ENCODE data around the gene ACTG1. TPM values are rescaled to one million over a fixed set of nuclear protein-coding genes. Genes with fewer than 3 reads are reported as not detected.
A peak's percentile ranks its signal among the peaks of the same experiment; 100 is the strongest.

Gene ACTG1
- total RNA-seq, 1 experiment from 2014 or later, result 6,819 TPM

- in situ Hi-C loops (cut with HindIII; ENCODE audit: low sequenced_read_pairs), result no loop called here
- no peak for DNase-seq (ENCODE audit: low spot score)
These were observed 7.7 kb upstream of the ACTG1 start for GRCh38 chr17:81520021-81520901.

DNA sequence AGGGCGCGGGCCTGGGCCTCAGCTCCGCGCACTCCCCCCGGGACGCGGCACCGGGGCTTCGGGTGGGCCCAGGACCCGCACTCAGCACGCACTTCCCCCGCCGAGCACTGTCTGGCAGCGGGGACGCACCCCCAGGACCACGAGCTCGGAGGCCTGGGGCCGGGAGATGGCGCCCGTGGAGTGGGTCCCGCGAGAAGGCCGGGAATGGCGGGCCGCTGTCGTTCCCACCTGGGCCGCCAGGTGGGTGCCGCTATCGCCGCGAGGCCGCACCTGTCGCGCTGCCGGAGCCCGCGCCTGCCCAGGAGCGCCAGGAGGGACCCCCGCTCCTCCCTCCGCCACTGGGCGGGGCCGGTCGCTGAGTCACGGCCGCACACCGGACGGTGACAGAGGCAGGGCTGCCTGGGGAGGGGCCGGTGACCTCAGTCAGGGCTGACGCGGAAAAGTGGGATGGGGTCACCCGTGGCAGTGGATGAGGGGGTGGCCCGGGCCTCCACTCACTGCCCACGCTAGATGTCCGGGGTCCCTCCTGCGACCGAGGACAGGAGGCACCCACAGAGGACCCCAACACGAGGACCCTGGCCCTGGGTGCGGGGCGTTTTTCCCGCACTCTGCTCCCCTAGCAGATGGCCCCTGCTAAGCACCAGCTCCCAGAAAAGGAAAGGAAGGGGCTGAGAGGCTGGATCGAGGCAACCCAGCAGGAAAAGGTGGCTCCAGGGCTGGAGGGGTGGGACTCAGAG is 6.9 kb upstream of the ACTG1 start:
- DNase-seq (ENCODE audit: low spot score), result no peak
- in situ Hi-C loops (cut with HindIII; ENCODE audit: low sequenced_read_pairs), result loop anchor here (10.0 kb wide), 1 partner anchor 115 kb away; no protein-coding TSS in a partner anchor

- no peak for DNase-seq (ENCODE audit: low spot score)
- in situ Hi-C loops (cut with HindIII; ENCODE audit: low sequenced_read_pairs), result loop anchor here (10.0 kb wide), 1 partner anchor 114 kb away; no protein-coding TSS in a partner anchor
These were observed 6.2 kb upstream of the ACTG1 start for GRCh38 chr17:81518785-81519283.

DNA sequence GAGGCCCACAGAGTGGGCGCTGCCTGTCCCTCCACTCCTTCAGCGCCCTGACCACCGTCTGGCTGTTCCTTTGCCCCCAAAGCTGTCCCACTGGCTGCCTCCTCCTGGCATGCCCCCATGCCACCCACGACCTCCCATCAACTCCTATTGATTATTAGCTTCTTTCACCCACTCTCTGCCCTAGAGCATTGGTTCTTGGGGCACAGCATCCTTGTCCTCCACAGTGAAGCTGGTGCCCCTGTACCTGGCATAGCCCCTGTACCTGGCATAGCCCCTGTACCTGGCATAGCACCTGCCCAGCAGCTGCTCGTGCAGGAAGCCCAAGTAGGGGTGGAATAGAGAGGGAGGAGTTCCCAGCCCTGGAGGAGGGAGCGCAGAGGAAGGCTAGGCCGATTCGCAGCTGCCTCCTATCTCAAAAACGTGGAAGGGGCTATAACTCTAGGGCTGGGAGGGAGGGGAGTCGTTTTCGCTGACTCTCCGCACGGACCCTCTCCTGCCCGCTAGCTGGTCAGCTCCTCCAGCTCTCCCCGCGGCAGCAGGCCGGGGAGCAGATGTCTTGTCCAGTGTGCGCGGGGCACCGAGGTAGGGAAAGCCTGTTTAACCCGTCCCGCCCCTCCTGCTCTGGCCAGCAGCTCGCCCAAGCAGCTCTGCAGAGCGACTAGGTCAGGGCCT is 5.7 kb upstream of the ACTG1 start:
- no peak for DNase-seq (ENCODE audit: low spot score)

DNA sequence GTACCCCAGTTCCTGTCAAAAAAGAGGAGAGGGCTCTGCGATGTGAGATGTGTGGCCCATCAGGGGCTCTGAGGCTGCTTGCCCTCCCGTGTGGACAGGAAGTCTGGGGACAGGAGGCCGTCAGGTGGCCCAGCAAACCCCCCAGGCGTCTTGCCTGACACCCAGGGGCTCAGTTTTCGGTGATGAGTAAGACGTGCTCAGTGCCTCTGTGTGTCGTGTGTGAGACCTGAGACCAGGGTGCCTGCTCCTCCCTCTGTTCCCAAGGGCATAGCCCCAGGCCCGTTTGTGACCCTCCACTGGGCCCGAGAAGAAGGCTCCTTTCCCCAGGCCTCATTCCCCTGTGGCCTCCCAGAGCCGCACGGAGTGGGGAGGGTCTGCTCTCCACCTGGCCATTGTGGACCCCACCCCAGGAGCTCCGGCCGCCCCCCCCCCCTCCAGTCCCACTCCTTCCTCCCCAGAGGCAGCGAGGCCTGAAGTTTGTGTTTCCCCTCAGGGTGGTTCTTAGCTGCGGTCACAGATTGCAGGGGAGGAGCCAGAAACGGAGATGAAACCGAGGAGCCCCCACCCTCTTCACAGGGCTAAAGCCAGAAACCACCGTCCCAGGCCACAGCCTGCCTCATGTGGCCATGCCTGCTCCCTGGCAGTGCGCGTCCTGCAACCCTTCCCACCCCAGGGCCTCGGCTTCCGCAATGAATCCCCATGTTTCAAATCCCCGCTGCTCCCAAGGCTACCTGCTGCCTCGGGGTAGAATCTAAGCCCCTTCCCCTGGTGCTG is 4.9 kb upstream of the ACTG1 start:
- in situ Hi-C loops (cut with HindIII; ENCODE audit: low sequenced_read_pairs), result loop anchor here (10.0 kb wide), 1 partner anchor 113 kb away; no protein-coding TSS in a partner anchor
- DNase-seq (ENCODE audit: low spot score), result no peak

More for the DNA sequence above, 5.7 kb upstream of the ACTG1 start:
- in situ Hi-C loops (cut with HindIII; ENCODE audit: low sequenced_read_pairs), result loop anchor here (10.0 kb wide), 1 partner anchor 113 kb away; no protein-coding TSS in a partner anchor

- in situ Hi-C loops (cut with HindIII; ENCODE audit: low sequenced_read_pairs), result loop anchor here (10.0 kb wide), 1 partner anchor 112 kb away; no protein-coding TSS in a partner anchor
- DNase-seq (ENCODE audit: low spot score), result no peak
These were observed 4.4 kb upstream of the ACTG1 start for GRCh38 chr17:81517009-81517338.

DNA sequence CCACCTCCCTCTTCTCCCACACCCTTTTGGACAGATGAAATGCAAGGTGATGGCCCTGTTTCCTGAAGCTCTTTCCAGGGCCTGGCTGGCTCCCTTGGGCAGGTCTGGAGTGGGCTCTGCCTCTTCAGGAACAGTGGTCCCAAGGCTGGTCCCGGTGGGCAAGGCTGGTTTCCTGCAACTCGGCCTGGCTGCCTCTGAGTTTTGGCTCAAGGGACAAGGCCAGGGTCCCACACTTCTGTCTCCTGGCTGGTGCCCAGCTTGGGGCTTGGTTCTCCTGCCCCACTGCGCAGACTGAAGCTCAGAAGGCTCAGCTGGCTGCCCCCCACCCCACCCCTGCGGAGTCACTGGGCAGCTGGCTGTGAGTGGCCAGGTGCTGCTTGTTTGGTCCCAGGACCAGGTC is 3.8 kb upstream of the ACTG1 start:
- DNase-seq (ENCODE audit: low spot score), result no peak
- in situ Hi-C loops (cut with HindIII; ENCODE audit: low sequenced_read_pairs), result loop anchor here (10.0 kb wide), 1 partner anchor 112 kb away; no protein-coding TSS in a partner anchor

DNA sequence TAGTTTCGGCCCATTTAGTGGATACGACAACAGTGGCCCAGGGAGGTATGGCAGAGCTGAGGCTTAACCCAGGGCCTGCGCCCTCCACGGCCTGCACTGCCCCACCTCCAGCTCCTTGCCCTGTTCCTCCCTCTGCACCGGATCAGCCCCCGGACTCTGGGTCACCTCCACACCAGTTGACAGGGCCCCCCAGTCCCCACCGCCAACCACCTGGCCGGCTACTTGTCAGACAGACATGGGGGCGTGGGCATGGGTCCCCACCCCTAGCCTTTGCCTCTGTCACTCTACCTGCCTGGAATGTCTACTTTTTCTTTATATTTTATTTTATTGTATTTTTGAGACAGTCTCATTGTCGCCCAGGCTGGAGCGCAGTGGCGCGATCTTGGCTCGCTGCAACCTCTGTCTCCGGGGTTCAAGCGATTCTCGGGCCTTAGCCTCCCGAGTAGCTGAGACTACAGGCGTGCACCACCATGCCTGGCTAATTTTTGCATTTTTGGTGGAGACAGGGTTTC is 3.0 kb upstream of the ACTG1 start:
- DNase-seq (ENCODE audit: low spot score), result no peak
- in situ Hi-C loops (cut with HindIII; ENCODE audit: low sequenced_read_pairs), result loop anchor here (10.0 kb wide), 1 partner anchor 111 kb away; no protein-coding TSS in a partner anchor

GRCh38 chr17:81514739-81515529 is 2.3 kb upstream of the ACTG1 start:
- in situ Hi-C loops (cut with HindIII; ENCODE audit: low sequenced_read_pairs), result loop anchor here (10.0 kb wide), 1 partner anchor 110 kb away; no protein-coding TSS in a partner anchor
- DNase-seq (ENCODE audit: low spot score), result peak; percentile 50

DNA sequence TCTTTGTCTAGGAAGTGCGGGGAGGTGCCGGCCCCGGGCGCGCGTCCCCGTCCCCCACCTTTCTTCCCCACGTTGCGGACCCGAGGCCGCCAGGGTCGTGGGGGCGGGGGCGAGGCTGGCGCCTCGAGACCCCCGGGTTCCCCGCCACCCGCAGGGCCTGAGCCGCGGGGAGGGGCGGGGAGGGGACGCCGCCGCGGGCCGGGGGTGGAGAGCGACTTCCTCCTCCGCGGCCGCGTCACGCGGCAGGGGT is 1.8 kb upstream of the ACTG1 start:
- in situ Hi-C loops (cut with HindIII; ENCODE audit: low sequenced_read_pairs), result loop anchor here (10.0 kb wide), 1 partner anchor 110 kb away; no protein-coding TSS in a partner anchor
- DNase-seq (ENCODE audit: low spot score), result no peak

DNA sequence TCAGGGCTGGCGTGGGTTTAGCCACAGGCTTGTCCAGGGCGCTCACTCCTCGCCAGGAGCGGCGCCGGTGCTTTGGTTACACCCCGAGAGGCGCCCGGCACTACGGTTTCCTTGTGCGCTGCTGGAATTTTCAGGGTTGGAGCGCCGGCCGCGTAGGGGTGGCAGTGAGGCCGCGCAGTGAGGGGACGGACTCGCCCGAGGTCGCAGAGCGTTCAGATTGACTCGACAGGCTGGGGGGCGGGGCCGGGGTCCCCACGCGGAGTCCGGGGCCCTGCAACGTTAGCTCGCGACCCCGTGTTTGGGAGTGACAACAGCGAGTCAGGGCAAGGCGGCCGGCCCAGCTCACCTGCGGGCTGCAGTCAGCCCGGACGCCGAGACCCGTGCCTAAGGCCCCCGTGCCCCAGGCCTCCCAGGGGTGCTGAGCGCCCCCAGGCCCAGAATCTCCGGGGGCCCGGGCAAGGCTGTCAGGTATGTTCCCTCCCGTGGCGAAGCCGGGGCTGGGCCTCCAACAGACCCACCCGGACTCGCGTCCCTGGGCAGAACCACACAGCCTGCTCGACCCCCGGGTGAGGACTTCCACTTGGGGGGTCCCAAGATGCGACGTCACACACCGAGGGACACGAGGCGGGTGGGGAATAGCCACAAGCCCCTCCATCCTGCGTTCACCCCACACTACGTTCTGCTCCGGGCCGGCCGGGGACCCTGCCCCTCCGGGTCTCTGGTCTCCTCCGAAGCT is 1.3 kb upstream of the ACTG1 start:
- in situ Hi-C loops (cut with HindIII; ENCODE audit: low sequenced_read_pairs), result loop anchor here (10.0 kb wide), 1 partner anchor 109 kb away; no protein-coding TSS in a partner anchor
- peak; percentile 66 for DNase-seq (ENCODE audit: low spot score)

- peak; percentile 71 for DNase-seq (ENCODE audit: low spot score)
- in situ Hi-C loops (cut with HindIII; ENCODE audit: low sequenced_read_pairs), result loop anchor here (10.0 kb wide), 1 partner anchor 109 kb away; no protein-coding TSS in a partner anchor
These were observed 763 bp upstream of the ACTG1 start for GRCh38 chr17:81513372-81513752.

GRCh38 chr17:81511804-81512561 is 616 bp downstream of the ACTG1 start:
- DNase-seq (ENCODE audit: low spot score), result no peak

DNA sequence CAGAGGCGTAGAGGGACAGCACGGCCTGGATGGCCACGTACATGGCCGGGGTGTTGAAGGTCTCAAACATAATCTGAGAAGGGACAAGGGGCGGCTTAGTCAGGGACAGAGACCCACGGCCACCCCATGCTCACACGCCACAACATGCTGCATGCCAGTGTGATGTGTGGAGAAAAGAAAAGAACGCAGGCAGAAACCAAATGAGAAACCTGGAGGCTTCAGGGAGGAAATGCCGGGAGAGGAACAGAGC is 1.1 kb downstream of the ACTG1 start:
- in situ Hi-C loops (cut with HindIII; ENCODE audit: low sequenced_read_pairs), result loop anchor here (10.0 kb wide), 1 partner anchor 107 kb away; no protein-coding TSS in a partner anchor
- no peak for DNase-seq (ENCODE audit: low spot score)

More at GRCh38 chr17:81511804-81512561, 616 bp downstream of the ACTG1 start:
- in situ Hi-C loops (cut with HindIII; ENCODE audit: low sequenced_read_pairs), result loop anchor here (10.0 kb wide), 1 partner anchor 107 kb away; no protein-coding TSS in a partner anchor

GRCh38 chr17:81510785-81511553 is 1.6 kb downstream of the ACTG1 start:
- peak; percentile 55 for DNase-seq (ENCODE audit: low spot score)
- in situ Hi-C loops (cut with HindIII; ENCODE audit: low sequenced_read_pairs), result loop anchor here (10.0 kb wide), 1 partner anchor 106 kb away; no protein-coding TSS in a partner anchor
